IMR-90 (cell line): ENCODE results near the gene PTGR1.

ENCODE experiments used
- CHD1 ChIP-seq: IDR thresholded peaks from 2 replicates; pipeline ENCODE4 v1.6.1; 2012; ENCODE audit warnings: low read depth, low read length, improper control_type of control experiment
- FOS ChIP-seq: fragments of 150-350 bp; IDR thresholded peaks from 2 replicates; pipeline ENCODE4 v1.6.1; 2016; ENCODE audit warnings: low read depth, low read length
- POLR2A ChIP-seq: IDR thresholded peaks from 2 replicates; pipeline ENCODE4 v1.6.1; 2012; ENCODE audit warnings: mild to moderate bottlenecking, low read depth, low read length
- RAD21 ChIP-seq: IDR thresholded peaks from 2 replicates; pipeline ENCODE4 v1.6.1; 2012; ENCODE audit warnings: low read length, improper control_type of control experiment
- RFX5 ChIP-seq: IDR thresholded peaks from 2 replicates; pipeline ENCODE4 v1.8.0; 2012; ENCODE audit warnings: low read depth, mild to moderate bottlenecking, low read length, moderate library complexity

GRCh38 chr9:111631214-111631971 lies 31.9 kb upstream of the PTGR1 start, which contains the start of gene DNAJC25:
- TF ChIP-seq POLR2A: peak; percentile 100
- no peak for TF ChIP-seq RFX5
- TF ChIP-seq FOS: no peak
- TF ChIP-seq RAD21: no peak
- TF ChIP-seq CHD1: peak; percentile 94; the same call in 1 of the 2 replicates
